Measurements from ENCODE around the gene SELENOI.

- TF ChIP-seq POLR2AphosphoS5 (IDR thresholded peaks at IDR 0.05), result no peak
- no peak for TF ChIP-seq CTCF (IDR thresholded peaks at IDR 0.05)
- no peak for TF ChIP-seq POLR2A (IDR thresholded peaks at IDR 0.05)
Measured at GRCh38 chr2:26384183-26384582, 38.2 kb downstream of the SELENOI start.

Measured in prostate gland (tissue), 2 donors.